Measurements from ENCODE around the gene ZNF518B.
A peak's percentile ranks its signal among the peaks of the same experiment; 100 is the strongest.

The ZNF518B gene

DNA sequence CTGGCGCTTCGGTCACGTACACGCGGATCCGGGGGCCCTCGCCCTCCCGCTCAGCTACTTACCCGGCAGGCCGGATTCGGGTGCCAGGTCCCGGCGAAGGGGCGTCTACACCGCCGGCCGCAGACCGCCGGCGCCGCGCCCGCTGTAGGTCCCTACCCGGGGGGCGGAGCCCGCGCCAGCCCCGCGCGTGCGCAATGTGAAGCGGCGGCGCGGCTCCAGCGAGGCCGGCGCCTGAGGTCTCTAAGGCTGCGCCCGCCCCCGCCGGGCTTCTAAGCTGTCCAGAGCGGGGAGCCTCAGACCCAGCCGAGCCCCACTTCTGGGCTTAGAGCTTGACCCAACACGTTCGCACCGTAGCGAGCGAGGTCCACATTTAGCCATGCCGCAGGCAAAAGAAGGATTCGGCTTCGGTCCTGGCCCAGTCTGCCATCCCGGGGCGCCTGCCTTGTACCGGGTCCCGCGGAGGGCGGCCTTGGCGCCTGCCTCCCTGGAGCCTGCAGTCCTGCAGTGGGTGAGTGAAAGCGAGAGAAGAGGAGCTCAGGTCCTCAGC is at the start of gene ZNF518B:
TSS of gene ZNF518B (minus strand) at position 172 of the 547 bp plus-strand sequence. CDS start 11,098 bp downstream, outside the sequence.
- DNase-seq (ENCODE audit: low read depth in 2 of 2) = peak; percentile 73 to 75

DNA sequence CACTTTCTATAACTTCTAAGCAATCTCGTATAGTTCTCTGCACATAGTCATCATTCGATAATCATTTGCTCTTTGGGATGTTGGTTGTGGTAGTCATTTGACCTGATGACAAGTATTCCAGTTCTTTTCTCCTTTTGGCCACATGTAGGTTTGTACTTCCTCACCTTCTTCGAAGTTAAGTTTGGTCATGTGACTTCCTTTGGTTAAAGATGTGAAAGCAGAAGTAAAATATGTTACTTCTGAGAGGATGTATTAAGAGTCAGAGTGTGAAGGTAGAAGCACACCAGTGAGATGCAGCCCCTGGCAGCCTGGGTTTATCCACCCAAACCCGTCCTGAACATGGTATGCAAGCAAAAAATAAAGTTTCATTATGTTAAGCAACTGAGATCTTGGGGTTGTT is 48.9 kb upstream of the ZNF518B start:
- DNase-seq (ENCODE audit: low read depth in 2 of 2) = no peak

- no peak for DNase-seq (ENCODE audit: low read depth in 2 of 2)
Observed at GRCh38 chr4:10504570-10505179, 47.4 kb upstream of the ZNF518B start.

DNA sequence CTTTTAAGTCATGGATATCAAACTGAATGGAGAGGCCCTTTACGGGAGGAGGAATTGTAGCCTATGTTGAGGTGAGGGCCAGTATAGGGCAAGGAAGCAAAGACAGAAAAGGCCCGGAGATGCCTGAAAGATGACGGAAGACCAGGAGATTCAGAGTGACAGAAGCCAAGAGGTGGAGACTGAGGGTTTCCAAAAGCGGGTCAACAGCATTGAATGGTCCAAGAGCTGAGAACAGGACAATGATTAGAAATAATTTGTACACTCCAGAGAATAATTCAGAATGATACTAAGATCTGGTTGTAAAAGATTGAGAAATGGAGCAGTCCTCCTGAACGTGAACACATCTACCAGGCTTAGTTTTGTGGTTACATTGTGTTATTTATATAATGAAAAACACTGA is 45.5 kb upstream of the ZNF518B start:
- no peak for DNase-seq (ENCODE audit: low read depth in 2 of 2)

DNA sequence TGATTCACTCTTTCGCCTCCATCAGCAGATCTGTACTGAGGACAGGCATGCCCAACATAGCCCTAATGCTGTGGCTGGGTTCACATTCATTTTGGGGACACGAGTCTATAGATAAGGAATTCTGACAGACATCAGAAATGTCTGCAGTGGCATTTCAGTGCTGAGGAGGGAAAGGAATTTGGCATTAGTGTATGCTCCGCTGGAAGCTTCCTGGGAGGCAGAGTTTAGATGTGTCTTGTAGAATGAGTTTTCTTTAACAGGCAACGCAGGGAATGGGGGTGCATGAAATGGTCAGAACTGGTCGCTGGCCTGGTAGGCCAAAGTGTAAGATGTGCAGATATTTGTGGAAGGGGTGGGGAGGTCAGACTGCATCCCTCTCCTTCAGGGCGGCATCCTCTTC is 43.5 kb upstream of the ZNF518B start:
- no peak for DNase-seq (ENCODE audit: low read depth in 2 of 2)

DNA sequence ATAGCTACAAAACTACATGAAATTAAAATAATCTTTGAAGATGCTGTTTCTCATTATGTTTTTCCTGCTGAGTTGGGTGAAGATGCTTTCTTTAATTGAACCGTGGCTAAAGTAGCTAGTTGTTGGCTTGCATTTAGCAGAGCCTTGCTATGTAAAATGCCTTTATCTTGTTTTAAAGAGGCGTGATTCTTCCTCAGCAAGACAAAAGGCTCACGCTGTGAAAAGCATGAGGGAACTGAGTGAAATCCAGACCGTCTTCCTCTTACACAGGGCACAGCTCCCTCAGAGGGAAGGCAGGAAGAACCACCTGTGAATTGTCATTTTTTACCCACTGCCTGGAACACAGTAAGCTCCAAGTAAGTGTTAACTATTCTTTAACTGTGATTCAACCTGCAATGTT is 39.0 kb upstream of the ZNF518B start:
- DNase-seq (ENCODE audit: low read depth in 2 of 2) = no peak

DNA sequence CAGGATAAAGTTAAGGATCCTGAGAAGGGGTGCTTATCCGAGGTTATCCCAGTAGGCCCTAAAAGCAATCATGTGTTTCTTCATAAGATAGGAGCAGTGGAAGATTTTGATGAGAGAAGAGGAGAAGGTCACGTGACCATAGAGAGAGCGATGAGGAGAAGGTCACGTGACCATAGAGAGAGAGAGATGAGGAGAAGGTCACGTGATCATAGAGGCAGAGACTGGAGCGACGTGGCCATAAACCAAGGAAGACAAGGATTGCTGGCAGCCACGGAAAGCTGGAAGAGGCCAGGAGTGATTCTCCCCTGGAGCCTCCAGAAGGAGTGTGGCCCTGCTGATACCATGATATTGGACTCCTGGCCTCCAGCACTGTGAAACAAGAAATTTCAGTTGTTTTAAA is 38.4 kb upstream of the ZNF518B start:
- no peak for DNase-seq (ENCODE audit: low read depth in 2 of 2)

DNA sequence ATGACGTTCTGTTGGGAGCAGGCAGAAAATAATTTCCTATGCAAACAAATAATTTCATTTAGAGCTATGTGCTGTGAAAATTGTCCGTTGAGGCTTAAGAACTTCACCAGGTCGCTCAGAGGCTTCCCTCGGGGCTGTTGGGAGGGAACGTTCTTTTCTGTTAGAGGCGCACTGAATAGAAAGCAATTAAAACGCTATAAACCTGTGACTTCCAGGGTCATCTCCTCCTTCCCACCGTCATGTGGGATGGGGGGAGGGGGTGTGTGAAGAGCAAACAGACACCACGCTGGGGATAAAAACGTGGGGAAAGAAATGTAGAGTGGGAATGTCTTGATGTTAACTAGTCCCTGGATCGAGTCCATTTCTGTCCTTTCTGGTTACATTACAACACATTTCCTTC is 35.2 kb upstream of the ZNF518B start:
- DNase-seq (ENCODE audit: low read depth in 2 of 2) = no peak

GRCh38 chr4:10491401-10491800 is 34.2 kb upstream of the ZNF518B start:
- DNase-seq (ENCODE audit: low read depth in 2 of 2) = no peak

DNA sequence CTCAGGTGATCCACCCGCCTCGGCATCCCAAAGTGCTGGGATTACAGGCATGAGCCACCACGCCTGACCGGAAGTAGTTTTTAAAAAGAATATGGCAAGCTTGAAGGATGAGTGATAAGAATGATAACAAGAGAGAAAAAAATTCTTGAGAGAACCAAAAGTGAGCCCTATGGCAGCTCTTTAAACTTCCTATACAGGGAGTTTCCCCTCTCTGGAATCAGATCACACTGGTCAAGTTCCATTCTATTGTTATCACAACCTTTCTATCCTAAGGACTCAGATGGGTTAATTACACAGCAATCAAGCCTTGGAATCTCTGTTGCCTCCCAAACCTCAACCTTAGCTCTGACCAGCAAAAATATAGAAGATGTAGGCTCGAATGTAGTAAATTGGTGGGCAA is 33.8 kb upstream of the ZNF518B start:
- DNase-seq (ENCODE audit: low read depth in 2 of 2) = no peak

GRCh38 chr4:10482913-10483312 is 25.7 kb upstream of the ZNF518B start:
- DNase-seq (ENCODE audit: low read depth in 2 of 2) = no peak

GRCh38 chr4:10480616-10481015 is 23.4 kb upstream of the ZNF518B start:
- DNase-seq (ENCODE audit: low read depth in 2 of 2) = no peak

DNA sequence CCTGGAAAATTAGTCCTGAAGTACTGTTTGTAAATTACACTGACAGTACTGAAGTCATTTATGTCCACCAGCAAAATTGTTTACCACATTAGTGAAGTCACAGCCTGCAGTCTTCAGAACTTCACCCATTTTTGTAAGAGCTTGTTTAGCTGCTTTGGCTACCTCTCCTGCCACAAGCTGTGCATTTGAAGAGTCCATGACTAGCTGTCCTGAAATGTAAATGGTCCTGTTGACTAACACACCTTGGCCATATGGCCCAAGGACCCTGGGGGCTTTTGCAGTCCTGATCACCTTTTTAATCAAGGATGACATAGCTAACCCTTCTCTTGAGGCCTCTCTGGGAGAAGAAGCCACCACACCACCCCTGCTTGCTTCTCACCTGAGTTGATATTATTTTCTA is 21.4 kb upstream of the ZNF518B start:
- DNase-seq (ENCODE audit: low read depth in 2 of 2) = no peak

GRCh38 chr4:10470505-10470904 is 13.3 kb upstream of the ZNF518B start:
- no peak for DNase-seq (ENCODE audit: low read depth in 2 of 2)

- no peak for DNase-seq (ENCODE audit: low read depth in 2 of 2)
Observed at GRCh38 chr4:10466161-10466560, 8.9 kb upstream of the ZNF518B start.

- DNase-seq (ENCODE audit: low read depth in 2 of 2) = no peak
Observed at GRCh38 chr4:10462876-10463275, 5.7 kb upstream of the ZNF518B start.

DNA sequence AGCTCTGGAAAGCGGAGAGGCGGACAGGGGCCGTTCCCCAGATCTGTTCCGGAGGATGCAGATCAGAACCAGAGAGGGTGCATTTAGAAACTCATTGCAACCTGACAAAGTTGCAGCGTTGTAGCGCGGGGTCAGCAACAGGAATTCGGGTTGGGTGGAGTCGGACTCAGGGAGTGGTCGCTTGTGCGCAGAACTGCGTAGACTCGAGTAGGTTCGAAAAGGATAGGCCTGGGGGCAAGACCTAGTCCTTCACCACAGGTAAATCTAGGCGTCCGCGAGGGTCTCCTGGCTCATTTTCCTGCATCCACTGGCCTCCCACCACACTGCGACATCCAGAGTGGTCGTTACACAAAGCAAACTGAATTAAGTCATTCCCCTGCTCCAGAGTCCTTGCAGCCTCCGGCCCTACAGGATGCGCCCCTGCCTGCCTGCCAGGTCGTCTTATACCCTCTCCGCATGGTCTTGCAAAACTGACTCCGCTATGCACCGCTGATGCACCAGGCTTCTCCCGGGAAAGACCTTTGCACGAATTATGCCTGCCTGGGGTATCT is 4.7 kb upstream of the ZNF518B start:
- no peak for DNase-seq (ENCODE audit: low read depth in 2 of 2)

DNA sequence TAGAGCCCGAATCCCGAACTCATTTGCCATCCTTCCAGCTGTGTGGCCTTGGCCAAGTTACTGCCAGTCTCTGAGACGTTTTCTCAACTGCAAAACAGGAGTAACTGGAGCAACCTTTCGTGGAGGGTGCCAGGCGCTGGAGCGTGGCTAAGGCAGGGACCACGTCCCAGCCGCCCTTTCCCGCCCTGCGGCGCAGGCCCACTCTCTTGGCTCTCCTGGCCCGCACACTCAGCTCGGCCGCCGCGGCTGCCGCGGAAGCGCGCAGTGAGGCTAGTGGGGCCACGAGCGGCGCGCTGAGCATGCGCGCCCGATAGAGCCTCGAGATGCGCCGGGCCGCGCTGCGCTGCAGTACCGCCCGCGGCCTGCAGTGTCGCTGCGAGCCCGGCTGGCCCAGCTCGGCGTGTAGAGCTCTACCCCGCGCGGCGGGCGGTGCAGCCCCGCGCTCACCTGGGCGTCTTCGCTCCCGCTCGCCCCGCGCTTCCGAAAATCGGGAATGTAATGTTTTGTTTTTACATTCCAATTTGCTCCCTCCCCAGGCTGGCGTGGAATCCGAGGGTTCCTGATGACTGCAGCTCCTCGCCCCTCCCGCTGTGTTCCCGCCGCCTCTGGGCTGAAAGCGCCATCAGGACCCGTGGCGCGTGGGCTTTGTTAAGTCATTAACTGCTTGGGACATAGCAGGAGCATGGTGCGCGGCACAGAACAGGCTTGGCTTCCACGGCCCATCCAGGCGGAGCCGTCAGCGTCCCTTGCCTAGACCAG is 4.0 kb upstream of the ZNF518B start:
- DNase-seq (ENCODE audit: low read depth in 2 of 2) = peak; percentile 65 to 67

DNA sequence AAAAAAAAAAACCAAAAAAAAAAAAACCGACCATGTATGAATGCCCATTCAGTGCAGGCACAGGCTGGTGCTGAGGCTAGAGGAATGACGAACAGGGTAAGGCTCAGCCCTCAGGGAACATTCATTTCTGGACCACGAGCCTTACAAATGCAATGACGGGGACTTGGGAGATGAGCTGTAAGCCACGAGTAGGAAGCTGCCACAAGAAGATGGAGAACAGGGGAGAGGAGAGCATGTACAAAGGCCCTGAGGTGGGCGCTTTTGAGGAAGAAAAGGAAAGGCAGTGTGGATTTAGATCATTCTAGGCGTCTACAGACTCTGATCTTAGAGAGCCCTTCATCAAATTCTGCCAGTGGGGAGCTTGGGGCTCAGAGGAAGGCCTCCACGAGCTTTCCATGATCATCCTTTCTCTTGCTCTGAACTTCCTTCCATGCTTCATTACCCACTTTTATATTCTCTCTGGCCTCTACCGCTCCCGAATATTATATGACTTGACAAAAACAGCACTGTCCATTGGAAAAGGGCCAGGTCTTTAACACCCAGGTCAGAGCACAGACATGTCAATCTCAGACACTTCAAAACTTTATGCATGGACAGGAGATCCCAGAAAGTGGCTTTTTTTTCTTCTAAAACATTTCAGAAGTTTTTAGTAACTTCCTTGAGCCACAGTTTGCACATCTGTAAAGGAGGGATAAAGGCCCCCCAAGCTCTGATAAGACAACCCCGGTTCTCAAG is 3.3 kb upstream of the ZNF518B start:
- DNase-seq (ENCODE audit: low read depth in 2 of 2) = peak; percentile 19 to 58

DNA sequence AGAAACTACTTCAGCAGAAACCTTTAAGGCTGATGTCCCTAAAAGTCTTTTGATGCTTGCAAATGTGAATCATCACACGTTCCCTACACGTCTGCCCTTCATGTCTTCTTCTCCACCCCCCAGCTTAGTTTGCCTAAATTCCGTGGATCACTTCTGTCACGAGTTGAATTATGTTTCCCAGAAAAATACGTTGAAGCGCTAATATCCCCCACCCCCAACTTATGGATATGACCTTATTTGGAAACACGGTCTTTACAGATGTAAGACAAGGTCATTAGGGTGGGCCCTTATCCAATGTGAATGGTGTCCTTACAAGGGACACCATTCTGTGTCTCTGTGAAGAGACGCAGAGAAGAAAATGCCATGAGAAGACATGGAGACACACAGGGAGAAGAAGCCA is 2.1 kb upstream of the ZNF518B start:
- no peak for DNase-seq (ENCODE audit: low read depth in 2 of 2)

DNA sequence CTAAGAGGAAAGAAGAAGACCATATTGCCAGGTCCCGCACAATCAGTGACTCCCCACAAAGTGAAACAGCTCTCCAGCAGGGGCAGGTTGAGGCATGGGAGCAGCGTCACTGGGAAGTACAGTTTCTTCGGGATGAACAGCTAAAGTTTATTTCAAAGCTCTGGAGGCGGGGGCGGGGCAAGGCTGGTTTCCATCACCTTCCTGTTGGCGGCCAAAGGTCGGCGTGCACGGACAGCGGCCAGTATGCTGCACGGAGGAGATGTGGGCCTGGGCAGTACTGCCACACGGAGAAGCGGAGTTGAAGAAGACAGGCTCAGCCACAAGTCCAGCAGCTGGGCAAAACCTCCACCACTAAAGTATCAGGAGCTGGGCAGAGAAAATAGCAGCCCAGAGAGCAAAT is 951 bp upstream of the ZNF518B start:
- no peak for DNase-seq (ENCODE audit: low read depth in 2 of 2)

- peak; percentile 50 to 53 for DNase-seq (ENCODE audit: low read depth in 2 of 2)
Observed at GRCh38 chr4:10456595-10457254, 501 bp downstream of the ZNF518B start.
